Mesenteric fat pad (tissue), 1 donor: Measurements from ENCODE around the gene FUZ. TPM values are rescaled to one million over a fixed set of nuclear protein-coding genes. Genes with fewer than 3 reads are reported as not detected.
A peak's percentile ranks its signal among the peaks of the same experiment; 100 is the strongest.
"Not testable (repeated sequence)": the region's sequence is repeated elsewhere in the genome, so short reads cannot be mapped to it uniquely, and the experiment has no call there.

ENCODE experiments used
- DNase-seq: peaks from one replicate; pipeline ENCODE4 v3.0.0-alpha.2; 2020; ENCODE audit warnings: low spot score
- total RNA-seq: library from RNA; stranded (reverse); fragmentation: NEBNext Ultra II Directional; extraction: Animal tissue kit (Norgen Biotek cat#: 25700); gene quantifications from one replicate; pipeline ENCODE4 v1.2.1, GENCODE V29; 2021
- donor health status: DM: yes; HTN: yes; CAD: no.

Gene FUZ
- total RNA-seq, 1 donor from 2014 or later: 12.7 TPM

- no peak for DNase-seq
These were observed 20.5 kb upstream of the FUZ start for GRCh38 chr19:49833599-49833998.

- no peak for DNase-seq
These were observed 19.5 kb upstream of the FUZ start for GRCh38 chr19:49832556-49832955.

- no peak for DNase-seq
These were observed 18.5 kb upstream of the FUZ start for GRCh38 chr19:49831592-49831991.

- no peak for DNase-seq
These were observed 17.7 kb upstream of the FUZ start for GRCh38 chr19:49830766-49831165.

GRCh38 chr19:49829721-49830120, 16.6 kb upstream of the FUZ start:
- no peak for DNase-seq

GRCh38 chr19:49829200-49829599, 16.1 kb upstream of the FUZ start:
- DNase-seq: no peak

- DNase-seq: no peak
These were observed 13.9 kb upstream of the FUZ start for GRCh38 chr19:49827034-49827433.

- DNase-seq: no peak
These were observed 11.6 kb upstream of the FUZ start for GRCh38 chr19:49824662-49825061.

GRCh38 chr19:49823472-49823871, 10.4 kb upstream of the FUZ start:
- DNase-seq: no peak

- DNase-seq: no peak
These were observed 7.0 kb upstream of the FUZ start for GRCh38 chr19:49820125-49820524.

- not testable (repeated sequence) for DNase-seq
These were observed 6.5 kb upstream of the FUZ start for GRCh38 chr19:49819452-49820115.

- DNase-seq: no peak
These were observed 5.7 kb upstream of the FUZ start for GRCh38 chr19:49818649-49819370.

- DNase-seq: peak; percentile 96
These were observed 5.0 kb upstream of the FUZ start, which contains the start of gene MED25 for GRCh38 chr19:49817964-49818648. Gene MED25, plus strand, starts transcription at chr19:49818289. Its CDS starts 53 bp downstream, at chr19:49818342.

GRCh38 chr19:49816590-49816989, 3.5 kb upstream of the FUZ start:
- no peak for DNase-seq

GRCh38 chr19:49814010-49814409, 918 bp upstream of the FUZ start:
- no peak for DNase-seq

GRCh38 chr19:49812452-49812996, 568 bp downstream of the FUZ start:
- no peak for DNase-seq

GRCh38 chr19:49811328-49811727, 1.8 kb downstream of the FUZ start:
- DNase-seq: no peak

- no peak for DNase-seq
These were observed 3.1 kb downstream of the FUZ start for GRCh38 chr19:49809941-49810389.

GRCh38 chr19:49809160-49809940, 3.7 kb downstream of the FUZ start:
- peak; percentile 93 for DNase-seq

- DNase-seq: peak; percentile 98
These were observed 4.4 kb downstream of the FUZ start for GRCh38 chr19:49808711-49809159.
